Endothelial cell (in vitro differentiated cells): ENCODE measurements around the gene RAB13. TPM values are rescaled to one million over a fixed set of nuclear protein-coding genes. Genes with fewer than 3 reads are reported as not detected.

Experiments
- DNase-seq: peaks from one replicate; pipeline ENCODE4 v3.0.0; 2021; ENCODE audit warnings: low spot score
- H3K27ac Mint-ChIP-seq: one replicate; pipeline ENCODE4 v1.8.0; 2021; ENCODE audit warnings: mixed read lengths, inconsistent platforms; ENCODE audit not compliant: unreplicated experiment
- H3K27me3 Mint-ChIP-seq: one replicate; pipeline ENCODE4 v1.8.0; 2021; ENCODE audit warnings: mild to moderate bottlenecking, moderate library complexity, mixed read lengths, inconsistent platforms; ENCODE audit not compliant: unreplicated experiment
- H3K36me3 Mint-ChIP-seq: one replicate; pipeline ENCODE4 v1.8.0; 2021; ENCODE audit warnings: mild to moderate bottlenecking, low read depth, mixed read lengths, inconsistent platforms; ENCODE audit not compliant: unreplicated experiment
- H3K4me1 Mint-ChIP-seq: one replicate; pipeline ENCODE4 v1.8.0; 2021; ENCODE audit warnings: mild to moderate bottlenecking, mixed read lengths, inconsistent platforms; ENCODE audit not compliant: unreplicated experiment
- H3K4me3 Mint-ChIP-seq: one replicate; pipeline ENCODE4 v1.8.0; 2021; ENCODE audit warnings: mild to moderate bottlenecking, mixed read lengths, inconsistent platforms; ENCODE audit not compliant: unreplicated experiment
- H3K9me3 Mint-ChIP-seq: one replicate; pipeline ENCODE4 v1.8.0; 2021; ENCODE audit warnings: mixed read lengths, inconsistent platforms; ENCODE audit not compliant: unreplicated experiment
- microRNA-seq: library from miRNA; unstranded; fragments of <30 nt; microRNA quantifications from one replicate; pipeline ENCODE4, GENCODE V29; 2020; ENCODE audit not compliant: unreplicated experiment
- total RNA-seq: library from RNA; stranded (reverse); fragmentation: NEBNext Ultra II Directional; extraction: Animal tissue kit (Norgen Biotek cat#: 25700); gene quantifications from one replicate; pipeline ENCODE4 v1.2.1, GENCODE V29; 2021; ENCODE audit not compliant: unreplicated experiment
- TF ChIP-seq, protein P1 (sequence below): fragments of 200-600 bp; sonication (generic); IDR thresholded peaks from one replicate; pipeline ENCODE4 v1.5.0; 2021; ENCODE audit warnings: antibody characterized with exemption; ENCODE audit not compliant: unreplicated experiment

RAB13 gene
- total RNA-seq, 1 donor from 2014 or later: 419 TPM

DNA sequence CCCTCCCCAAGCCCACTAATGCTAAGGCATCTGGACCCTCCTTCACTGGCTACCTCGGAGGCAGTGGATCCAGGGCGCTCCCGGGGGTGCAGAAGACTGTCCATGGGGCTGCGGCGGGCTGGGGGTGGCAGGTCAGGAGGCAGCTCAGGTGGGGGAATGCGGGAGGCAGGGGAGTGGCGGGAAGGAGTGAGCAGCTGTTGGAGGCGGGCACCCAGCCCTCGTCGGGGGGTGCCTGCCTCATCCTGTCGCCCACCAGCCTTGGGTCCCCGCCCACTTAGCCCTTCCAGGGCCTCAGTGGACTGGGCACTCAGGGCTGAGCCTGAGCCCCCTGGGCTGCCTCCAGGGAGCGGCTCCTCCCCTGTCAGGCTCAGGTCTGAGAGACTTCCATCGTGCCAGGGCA is 52.7 kb downstream of the RAB13 start:
- peaks cover 37% of the 10 kb centered on the region for H3K36me3 Mint-ChIP-seq

DNA sequence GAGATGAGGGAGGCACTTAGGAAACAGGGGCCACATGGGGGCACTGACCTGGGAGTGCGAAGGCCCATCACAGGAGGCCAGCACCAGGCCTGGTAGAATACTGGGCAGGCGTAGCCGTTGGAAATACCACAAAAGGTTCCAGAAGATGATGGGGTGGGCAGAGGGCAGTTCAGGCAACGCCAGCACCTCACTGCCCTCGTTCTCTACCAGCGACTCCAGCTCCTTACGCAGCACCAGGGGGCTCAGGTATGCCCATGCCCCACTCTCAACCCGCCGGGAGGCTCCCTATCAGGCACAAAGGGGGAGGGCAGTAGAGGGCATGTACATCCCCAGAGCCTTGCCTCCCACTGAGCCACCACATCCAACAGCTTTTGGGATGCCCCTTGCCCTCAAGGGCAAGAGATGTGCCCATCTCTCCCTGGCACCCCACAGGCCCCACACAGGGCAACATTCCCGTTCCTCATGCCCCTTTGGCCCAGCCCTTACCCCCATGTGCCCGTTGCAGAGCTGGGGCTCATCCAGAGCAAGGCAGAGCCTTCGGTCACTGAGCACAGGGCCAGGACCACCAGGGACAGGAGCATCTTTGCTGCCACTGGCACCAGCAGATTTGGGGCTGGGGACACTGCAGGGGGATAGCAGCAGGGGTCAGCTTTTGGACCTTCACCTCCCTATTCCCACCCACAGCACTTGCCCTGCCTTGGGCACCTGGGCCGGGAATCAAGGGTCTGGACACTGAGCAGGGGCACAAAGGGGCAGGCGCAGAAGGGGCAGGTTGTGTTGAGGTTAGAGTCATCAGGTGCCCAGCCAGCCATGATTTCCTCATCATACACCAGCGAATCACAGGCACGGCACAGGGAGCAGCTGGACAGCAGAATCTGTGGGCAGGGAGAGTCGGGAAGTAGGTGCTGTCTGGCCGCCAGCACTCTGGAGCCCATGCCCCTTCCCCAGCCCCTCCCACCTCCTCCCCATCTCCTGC is 53.7 kb downstream of the RAB13 start:
- Mint-ChIP-seq H3K4me3 (no peak overlapping the region), H3K9me3 (no peaks in the 10 kb centered on the region), H3K27ac (no peak overlapping the region), H3K27me3 (peaks cover 3% of the 10 kb centered on the region), H3K36me3 (peaks cover 32% of the 10 kb centered on the region), H3K4me1 (peaks cover 13% of the 10 kb centered on the region)
- DNase-seq: no peak
- TF ChIP-seq, protein P1, sequence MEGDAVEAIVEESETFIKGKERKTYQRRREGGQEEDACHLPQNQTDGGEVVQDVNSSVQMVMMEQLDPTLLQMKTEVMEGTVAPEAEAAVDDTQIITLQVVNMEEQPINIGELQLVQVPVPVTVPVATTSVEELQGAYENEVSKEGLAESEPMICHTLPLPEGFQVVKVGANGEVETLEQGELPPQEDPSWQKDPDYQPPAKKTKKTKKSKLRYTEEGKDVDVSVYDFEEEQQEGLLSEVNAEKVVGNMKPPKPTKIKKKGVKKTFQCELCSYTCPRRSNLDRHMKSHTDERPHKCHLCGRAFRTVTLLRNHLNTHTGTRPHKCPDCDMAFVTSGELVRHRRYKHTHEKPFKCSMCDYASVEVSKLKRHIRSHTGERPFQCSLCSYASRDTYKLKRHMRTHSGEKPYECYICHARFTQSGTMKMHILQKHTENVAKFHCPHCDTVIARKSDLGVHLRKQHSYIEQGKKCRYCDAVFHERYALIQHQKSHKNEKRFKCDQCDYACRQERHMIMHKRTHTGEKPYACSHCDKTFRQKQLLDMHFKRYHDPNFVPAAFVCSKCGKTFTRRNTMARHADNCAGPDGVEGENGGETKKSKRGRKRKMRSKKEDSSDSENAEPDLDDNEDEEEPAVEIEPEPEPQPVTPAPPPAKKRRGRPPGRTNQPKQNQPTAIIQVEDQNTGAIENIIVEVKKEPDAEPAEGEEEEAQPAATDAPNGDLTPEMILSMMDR: no peak

More for the DNA sequence above, 52.7 kb downstream of the RAB13 start:
- DNase-seq: no peak
- H3K4me3 Mint-ChIP-seq: no peak overlapping the region
- TF ChIP-seq, protein P1: no peak
- peaks cover 8% of the 10 kb centered on the region for H3K4me1 Mint-ChIP-seq
- peaks cover 3% of the 10 kb centered on the region for H3K27me3 Mint-ChIP-seq
- H3K9me3 Mint-ChIP-seq: no peaks in the 10 kb centered on the region
- no peak overlapping the region for H3K27ac Mint-ChIP-seq

Small RNA genes within 50 kb of the gene (microRNA-seq; reads per million reads assigned to microRNA genes)
- gene MIR6737: 2.3 reads per million, percentile 33 among the genes with 10 or more reads in this experiment

Other genes with a start within 250 kb of the RAB13 start
- gene SLC27A3, start 210.9 kb downstream of the RAB13 start, total RNA-seq: 72.7 TPM
- 45.4 TPM for gene GATAD2B, start 63.4 kb downstream of the RAB13 start, total RNA-seq
- gene DENND4B, start 39.6 kb downstream of the RAB13 start, total RNA-seq: 53.1 TPM
- gene CRTC2, start 27.7 kb downstream of the RAB13 start, total RNA-seq: 69.9 TPM
- gene SLC39A1, start 22.8 kb downstream of the RAB13 start, total RNA-seq: 136 TPM
- 13.2 TPM for gene CREB3L4, start 18.4 kb downstream of the RAB13 start, total RNA-seq
- gene JTB, start 8.7 kb downstream of the RAB13 start, total RNA-seq: 58.7 TPM
- 2,665 TPM for gene RPS27, start 4.4 kb upstream of the RAB13 start, total RNA-seq
- 0.15 TPM for gene NUP210L, start 168.7 kb upstream of the RAB13 start, total RNA-seq
- 689 TPM for gene TPM3, start 205.8 kb upstream of the RAB13 start, total RNA-seq
- gene CFAP141, start 220.0 kb upstream of the RAB13 start, total RNA-seq: not detected
- gene UBAP2L, start 234.6 kb upstream of the RAB13 start, total RNA-seq: 243 TPM